ENCODE data around the gene TLCD3B.

DNA sequence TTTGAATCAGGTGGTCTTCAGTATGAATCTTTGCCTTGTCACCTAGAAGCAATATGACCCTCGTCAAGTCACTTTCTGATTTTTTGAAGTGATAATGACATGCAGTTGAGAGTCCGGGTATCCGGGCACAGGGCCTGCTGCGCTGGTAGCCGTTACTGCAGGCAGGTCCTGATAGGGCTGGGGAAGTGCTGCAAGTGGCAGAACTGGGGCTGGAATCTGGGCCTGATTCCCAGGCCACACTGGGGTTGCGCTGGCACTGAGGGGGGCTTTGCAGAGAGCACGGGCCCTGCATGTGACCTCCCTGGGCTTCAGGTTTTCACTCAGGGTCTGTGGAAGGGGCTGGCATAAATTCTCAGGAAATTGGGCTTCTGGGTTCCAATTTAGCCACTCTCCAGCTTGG lies 47.7 kb upstream of the TLCD3B start:
- TF ChIP-seq POLR2AphosphoS5 (IDR thresholded peaks at IDR 0.05): no peak
- TF ChIP-seq, protein P1, sequence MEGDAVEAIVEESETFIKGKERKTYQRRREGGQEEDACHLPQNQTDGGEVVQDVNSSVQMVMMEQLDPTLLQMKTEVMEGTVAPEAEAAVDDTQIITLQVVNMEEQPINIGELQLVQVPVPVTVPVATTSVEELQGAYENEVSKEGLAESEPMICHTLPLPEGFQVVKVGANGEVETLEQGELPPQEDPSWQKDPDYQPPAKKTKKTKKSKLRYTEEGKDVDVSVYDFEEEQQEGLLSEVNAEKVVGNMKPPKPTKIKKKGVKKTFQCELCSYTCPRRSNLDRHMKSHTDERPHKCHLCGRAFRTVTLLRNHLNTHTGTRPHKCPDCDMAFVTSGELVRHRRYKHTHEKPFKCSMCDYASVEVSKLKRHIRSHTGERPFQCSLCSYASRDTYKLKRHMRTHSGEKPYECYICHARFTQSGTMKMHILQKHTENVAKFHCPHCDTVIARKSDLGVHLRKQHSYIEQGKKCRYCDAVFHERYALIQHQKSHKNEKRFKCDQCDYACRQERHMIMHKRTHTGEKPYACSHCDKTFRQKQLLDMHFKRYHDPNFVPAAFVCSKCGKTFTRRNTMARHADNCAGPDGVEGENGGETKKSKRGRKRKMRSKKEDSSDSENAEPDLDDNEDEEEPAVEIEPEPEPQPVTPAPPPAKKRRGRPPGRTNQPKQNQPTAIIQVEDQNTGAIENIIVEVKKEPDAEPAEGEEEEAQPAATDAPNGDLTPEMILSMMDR (IDR thresholded peaks at IDR 0.05; ENCODE audit: poor library complexity, severe bottlenecking): no peak

All from neural cell (in vitro differentiated cells).